GM12873 (cell line): ENCODE measurements around the gene FKRP.

ENCODE experiments used
- TF ChIP-seq, protein P1 (sequence below): IDR thresholded peaks from 2 replicates; pipeline ENCODE4 v1.5.1; 2012; ENCODE audit warnings: low read depth, mild to moderate bottlenecking, moderate library complexity, low read length, control low read depth; ENCODE audit not compliant: insufficient read depth; ENCODE audit errors: missing control alignments

The FKRP gene

GRCh38 chr19:46756544-46756888 is 10.7 kb downstream of the FKRP start:
- TF ChIP-seq, protein P1, sequence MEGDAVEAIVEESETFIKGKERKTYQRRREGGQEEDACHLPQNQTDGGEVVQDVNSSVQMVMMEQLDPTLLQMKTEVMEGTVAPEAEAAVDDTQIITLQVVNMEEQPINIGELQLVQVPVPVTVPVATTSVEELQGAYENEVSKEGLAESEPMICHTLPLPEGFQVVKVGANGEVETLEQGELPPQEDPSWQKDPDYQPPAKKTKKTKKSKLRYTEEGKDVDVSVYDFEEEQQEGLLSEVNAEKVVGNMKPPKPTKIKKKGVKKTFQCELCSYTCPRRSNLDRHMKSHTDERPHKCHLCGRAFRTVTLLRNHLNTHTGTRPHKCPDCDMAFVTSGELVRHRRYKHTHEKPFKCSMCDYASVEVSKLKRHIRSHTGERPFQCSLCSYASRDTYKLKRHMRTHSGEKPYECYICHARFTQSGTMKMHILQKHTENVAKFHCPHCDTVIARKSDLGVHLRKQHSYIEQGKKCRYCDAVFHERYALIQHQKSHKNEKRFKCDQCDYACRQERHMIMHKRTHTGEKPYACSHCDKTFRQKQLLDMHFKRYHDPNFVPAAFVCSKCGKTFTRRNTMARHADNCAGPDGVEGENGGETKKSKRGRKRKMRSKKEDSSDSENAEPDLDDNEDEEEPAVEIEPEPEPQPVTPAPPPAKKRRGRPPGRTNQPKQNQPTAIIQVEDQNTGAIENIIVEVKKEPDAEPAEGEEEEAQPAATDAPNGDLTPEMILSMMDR = no peak

- TF ChIP-seq, protein P1 = no peak
These were observed 13.3 kb downstream of the FKRP start for GRCh38 chr19:46759206-46759605.

DNA sequence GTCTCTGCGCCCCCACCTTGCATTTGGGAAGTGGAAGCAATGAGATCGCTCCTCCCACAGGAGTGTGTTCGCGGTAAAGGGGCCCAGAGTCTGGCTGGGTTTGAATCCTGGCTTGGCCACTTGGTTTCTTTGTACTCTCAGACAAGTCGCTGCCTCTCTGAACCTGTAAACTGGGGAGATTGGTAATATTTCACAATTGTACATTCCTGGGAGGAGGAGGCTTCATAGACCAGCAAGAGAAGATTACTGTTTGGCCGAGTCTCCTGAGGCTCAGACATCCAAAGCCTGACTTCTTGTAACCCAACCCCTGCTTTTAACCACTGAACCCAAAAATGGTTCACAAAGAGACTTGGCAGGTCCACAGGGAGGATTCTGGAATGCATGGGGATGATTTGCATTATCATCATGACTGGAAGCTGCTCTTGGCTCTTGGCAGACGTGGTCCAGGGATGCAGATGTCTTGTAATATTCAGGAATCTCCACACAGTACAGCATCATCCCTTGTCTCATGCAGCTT is 14.0 kb downstream of the FKRP start:
- TF ChIP-seq, protein P1 = no peak

GRCh38 chr19:46760363-46760762 is 14.5 kb downstream of the FKRP start:
- TF ChIP-seq, protein P1 = no peak

GRCh38 chr19:46761418-46761831 is 15.6 kb downstream of the FKRP start:
- TF ChIP-seq, protein P1 = no peak

DNA sequence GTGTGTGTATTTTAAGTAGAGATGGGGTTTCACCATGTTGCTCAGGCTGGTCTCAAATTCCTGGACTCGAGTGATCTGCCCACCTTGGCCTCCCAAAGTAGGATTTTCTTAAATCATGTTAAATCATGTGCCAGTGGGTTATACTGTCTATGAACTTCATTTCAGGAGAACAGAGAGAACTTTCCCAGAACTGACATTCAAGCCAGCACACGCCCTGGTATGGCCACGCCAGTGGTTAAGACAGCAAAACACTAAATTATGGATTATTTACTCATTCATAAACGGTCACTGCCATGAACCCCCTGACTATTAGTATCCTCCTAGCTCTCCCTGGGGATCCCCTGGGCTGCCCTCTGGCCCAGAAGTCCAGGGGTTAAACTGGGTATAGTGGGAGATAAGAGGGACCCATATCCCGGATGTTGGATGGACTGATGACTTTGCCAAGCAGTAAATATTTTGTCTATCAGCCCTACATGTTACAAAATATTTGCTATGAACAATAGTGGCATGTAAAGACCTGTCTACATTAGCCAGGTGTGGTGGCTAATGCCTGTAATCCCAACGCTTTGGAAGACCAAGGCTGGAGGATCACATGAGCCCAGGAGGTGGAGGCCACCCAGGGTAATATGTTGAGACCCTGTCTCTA is 16.5 kb downstream of the FKRP start:
- TF ChIP-seq, protein P1 = no peak

- TF ChIP-seq, protein P1 = no peak
These were observed 19.0 kb downstream of the FKRP start for GRCh38 chr19:46764817-46765291.
